Left ventricle myocardium inferior (tissue), 1 donor: ENCODE measurements around the gene TRPM1. TPM values are rescaled to one million over a fixed set of nuclear protein-coding genes. Genes with fewer than 3 reads are reported as not detected.

Source experiments
- DNase-seq: peaks from one replicate; pipeline ENCODE4 v3.0.0-alpha.2; 2020
- H3K27ac ChIP-seq: fragments of 200-600 bp; replicated peaks from 2 replicates; pipeline ENCODE4 v1.8.0; 2021
- H3K27me3 ChIP-seq: fragments of 200-600 bp; 2 replicates; pipeline ENCODE4 v1.8.0; 2021; ENCODE audit warnings: low read depth
- H3K36me3 ChIP-seq: fragments of 200-600 bp; 2 replicates; pipeline ENCODE4 v1.8.0; 2021
- H3K4me1 ChIP-seq: fragments of 200-600 bp; 2 replicates; pipeline ENCODE4 v1.8.0; 2021
- H3K4me3 ChIP-seq: fragments of 200-600 bp; 2 replicates; pipeline ENCODE4 v1.8.0; 2021; ENCODE audit warnings: mild to moderate bottlenecking, moderate library complexity
- H3K9me3 ChIP-seq: fragments of 200-600 bp; replicated peaks from 2 replicates; pipeline ENCODE4 v1.8.0; 2021
- intact Hi-C: fragments of 100-400 bp; cut with micrococcal nuclease; formaldehyde crosslinking; loops from one replicate; pipeline ENCODE4 v1.11.0; 2022
- total RNA-seq: library from RNA; stranded (reverse); fragmentation: NEBNext Ultra II Directional; extraction: Animal tissue kit (Norgen Biotek cat#: 25700); gene quantifications from one replicate; pipeline ENCODE4 v1.2.1, GENCODE V29; 2021
- TF ChIP-seq, protein P1 (sequence below): fragments of 200-600 bp; IDR thresholded peaks from 2 replicates; pipeline ENCODE4 v1.8.0; 2021; ENCODE audit warnings: antibody characterized with exemption, mild to moderate bottlenecking, borderline replicate concordance
- donor health status: DM: no; HTN: yes; CAD: no; lungs with severe emphysema.

The TRPM1 gene
- total RNA-seq, 1 donor from 2014 or later, result not detected

DNA sequence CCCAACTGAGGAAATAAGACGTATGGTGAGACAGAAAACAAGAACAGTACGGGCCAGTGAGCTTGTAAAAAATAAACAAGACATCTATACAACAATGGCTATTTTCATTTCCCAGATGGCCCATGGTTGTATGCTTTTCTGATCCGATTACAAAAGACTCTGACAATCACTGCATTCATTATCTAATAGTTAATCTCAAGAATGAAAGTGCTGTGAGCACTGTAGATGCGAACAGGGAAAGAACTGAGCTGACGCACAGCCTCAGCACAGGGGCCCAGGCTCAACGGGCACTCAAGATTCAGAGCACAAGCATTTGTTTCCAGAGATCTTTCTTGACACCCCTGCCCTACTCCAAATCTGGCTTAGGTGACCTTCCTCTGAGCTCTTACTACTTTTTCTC is 117.0 kb downstream of the TRPM1 start:
- Histone ChIP-seq H3K27ac (peak overlapping the region; percentile 73), H3K4me3 (peak overlapping the region; percentile 24), H3K4me1 (peaks cover 94% of the 10 kb centered on the region), H3K27me3 (no peaks in the 10 kb centered on the region), H3K9me3 (no peaks in the 10 kb centered on the region), H3K36me3 (peaks cover 16% of the 10 kb centered on the region)
- no peak for DNase-seq
- TF ChIP-seq, protein P1, sequence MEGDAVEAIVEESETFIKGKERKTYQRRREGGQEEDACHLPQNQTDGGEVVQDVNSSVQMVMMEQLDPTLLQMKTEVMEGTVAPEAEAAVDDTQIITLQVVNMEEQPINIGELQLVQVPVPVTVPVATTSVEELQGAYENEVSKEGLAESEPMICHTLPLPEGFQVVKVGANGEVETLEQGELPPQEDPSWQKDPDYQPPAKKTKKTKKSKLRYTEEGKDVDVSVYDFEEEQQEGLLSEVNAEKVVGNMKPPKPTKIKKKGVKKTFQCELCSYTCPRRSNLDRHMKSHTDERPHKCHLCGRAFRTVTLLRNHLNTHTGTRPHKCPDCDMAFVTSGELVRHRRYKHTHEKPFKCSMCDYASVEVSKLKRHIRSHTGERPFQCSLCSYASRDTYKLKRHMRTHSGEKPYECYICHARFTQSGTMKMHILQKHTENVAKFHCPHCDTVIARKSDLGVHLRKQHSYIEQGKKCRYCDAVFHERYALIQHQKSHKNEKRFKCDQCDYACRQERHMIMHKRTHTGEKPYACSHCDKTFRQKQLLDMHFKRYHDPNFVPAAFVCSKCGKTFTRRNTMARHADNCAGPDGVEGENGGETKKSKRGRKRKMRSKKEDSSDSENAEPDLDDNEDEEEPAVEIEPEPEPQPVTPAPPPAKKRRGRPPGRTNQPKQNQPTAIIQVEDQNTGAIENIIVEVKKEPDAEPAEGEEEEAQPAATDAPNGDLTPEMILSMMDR, result no peak
- intact Hi-C loops, result no loop called here

DNA sequence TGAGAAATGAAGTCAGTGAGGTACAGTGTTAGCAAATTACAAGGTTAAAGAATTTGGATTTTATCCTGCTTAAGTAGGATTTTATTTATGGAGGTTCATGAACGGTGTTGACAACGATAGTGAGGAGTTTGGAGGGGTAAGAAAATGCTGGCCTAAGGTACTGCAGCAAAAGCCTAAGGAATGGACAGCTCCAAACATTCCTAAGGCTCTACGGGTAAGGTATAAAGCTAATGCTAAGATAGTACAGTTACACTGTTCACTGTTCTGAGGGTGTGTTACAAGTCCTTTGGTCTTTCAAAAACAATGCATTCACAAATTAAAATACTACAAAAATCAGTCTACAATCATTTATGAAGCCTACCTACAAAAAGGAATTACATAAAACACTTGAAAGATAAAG is 117.4 kb downstream of the TRPM1 start:
- Histone ChIP-seq H3K4me3 (peak overlapping the region; percentile 24), H3K36me3 (peaks cover 16% of the 10 kb centered on the region), H3K4me1 (peaks cover 94% of the 10 kb centered on the region), H3K27ac (peak overlapping the region; percentile 73), H3K9me3 (no peaks in the 10 kb centered on the region), H3K27me3 (no peaks in the 10 kb centered on the region)
- TF ChIP-seq, protein P1, result no peak
- intact Hi-C loops, result no loop called here
- no peak for DNase-seq

DNA sequence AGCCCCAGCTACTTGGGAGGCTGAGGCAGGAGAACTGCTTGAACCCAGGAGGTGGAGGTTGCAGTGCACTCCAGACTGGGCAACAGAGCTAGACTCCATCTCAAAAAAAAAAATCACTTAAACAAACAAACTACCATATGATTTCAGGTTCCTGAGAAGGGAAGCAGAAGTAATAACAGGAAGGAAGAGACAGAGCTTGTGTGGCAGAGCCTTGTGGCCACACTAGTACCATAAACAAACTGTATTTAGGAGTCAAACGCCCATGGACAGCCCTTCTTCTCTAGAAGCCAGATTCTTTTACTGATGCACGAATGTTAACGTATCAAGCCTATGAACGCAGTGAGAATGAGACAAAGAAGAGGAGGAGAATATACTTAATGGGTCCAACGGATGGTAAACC is 122.1 kb downstream of the TRPM1 start:
- intact Hi-C loops, result no loop called here
- no peak for DNase-seq
- H3K36me3 ChIP-seq, result peaks cover 12% of the 10 kb centered on the region
- no peak overlapping the region for H3K27ac ChIP-seq
- no peak overlapping the region for H3K4me3 ChIP-seq
- TF ChIP-seq, protein P1, result no peak
- H3K4me1 ChIP-seq, result peaks cover 78% of the 10 kb centered on the region
- H3K9me3 ChIP-seq, result no peaks in the 10 kb centered on the region
- no peaks in the 10 kb centered on the region for H3K27me3 ChIP-seq

DNA sequence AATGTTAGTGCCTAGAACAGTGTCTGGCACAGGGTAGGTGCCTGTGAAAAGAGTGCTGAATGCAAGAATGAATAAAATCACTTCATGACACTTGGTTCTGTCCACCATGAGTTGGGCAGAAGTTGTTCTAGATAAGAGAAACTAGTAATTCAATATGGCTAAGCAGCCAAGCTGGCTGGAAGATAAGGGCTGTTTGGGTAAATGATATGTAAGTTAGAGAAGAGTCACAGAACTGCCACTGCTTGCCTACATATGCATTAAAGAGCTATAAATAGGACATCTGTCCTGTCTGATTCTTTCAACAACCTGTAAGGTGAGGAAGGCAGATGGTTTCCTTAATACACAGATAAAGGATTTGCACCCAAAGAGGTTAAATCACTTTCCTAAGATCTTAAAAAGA is 123.2 kb downstream of the TRPM1 start:
- Histone ChIP-seq H3K4me1 (peaks cover 67% of the 10 kb centered on the region), H3K9me3 (no peaks in the 10 kb centered on the region), H3K27me3 (no peaks in the 10 kb centered on the region), H3K4me3 (no peak overlapping the region), H3K27ac (no peak overlapping the region), H3K36me3 (peaks cover 23% of the 10 kb centered on the region)
- intact Hi-C loops, result no loop called here
- no peak for DNase-seq
- TF ChIP-seq, protein P1, result no peak

DNA sequence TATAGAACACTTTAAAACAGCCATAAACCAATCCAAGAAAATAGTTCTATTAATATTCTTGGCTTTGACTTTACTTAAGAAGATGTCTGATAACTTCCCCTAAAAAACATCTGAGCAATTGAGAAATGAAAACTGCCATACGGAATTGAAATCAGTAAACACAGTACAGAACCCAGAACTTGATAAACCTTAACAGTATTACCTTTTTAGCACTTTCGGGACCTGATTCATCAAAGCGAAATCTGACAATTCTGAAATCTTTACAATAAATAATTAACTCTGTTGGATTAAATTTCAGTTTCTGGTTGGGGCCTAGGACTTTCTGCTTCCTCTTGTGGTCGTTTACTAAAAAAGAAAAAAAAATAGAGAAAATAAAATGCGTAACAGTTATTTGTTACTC is 127.4 kb downstream of the TRPM1 start:
- TF ChIP-seq, protein P1, result no peak
- no peak overlapping the region for H3K4me3 ChIP-seq
- H3K4me1 ChIP-seq, result peaks cover 31% of the 10 kb centered on the region
- no peaks in the 10 kb centered on the region for H3K9me3 ChIP-seq
- no peaks in the 10 kb centered on the region for H3K27me3 ChIP-seq
- H3K36me3 ChIP-seq, result peaks cover 28% of the 10 kb centered on the region
- intact Hi-C loops, result no loop called here
- no peak for DNase-seq
- H3K27ac ChIP-seq, result no peak overlapping the region

DNA sequence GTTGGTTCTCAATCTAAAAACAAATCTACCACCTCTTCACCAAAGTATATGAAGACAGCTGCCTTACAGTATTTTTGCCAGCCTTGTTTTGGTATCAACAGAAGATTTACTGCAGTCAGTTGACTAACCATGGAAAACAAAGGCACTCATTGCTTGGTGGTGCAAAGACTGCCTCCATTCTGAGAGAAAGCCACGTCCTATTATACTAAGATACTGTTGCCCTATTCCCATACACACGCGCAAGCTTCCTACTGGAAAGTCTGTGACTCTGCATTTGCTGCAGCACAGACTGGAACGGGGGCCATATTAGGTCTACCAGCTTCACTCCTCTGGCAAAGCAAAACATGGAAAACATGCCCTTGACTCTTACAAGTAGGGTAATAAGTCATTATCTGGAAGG is 128.1 kb downstream of the TRPM1 start:
- intact Hi-C loops, result no loop called here
- TF ChIP-seq, protein P1, result no peak
- no peak for DNase-seq
- Histone ChIP-seq H3K27ac (no peak overlapping the region), H3K4me3 (no peak overlapping the region), H3K36me3 (peaks cover 28% of the 10 kb centered on the region), H3K9me3 (no peaks in the 10 kb centered on the region), H3K4me1 (peaks cover 24% of the 10 kb centered on the region), H3K27me3 (no peaks in the 10 kb centered on the region)
